HG02970 (cell line): ENCODE measurements around the gene PCYT1A.
A peak's percentile ranks its signal among the peaks of the same experiment; 100 is the strongest.
"Not testable (repeated sequence)": the region's sequence is repeated elsewhere in the genome, so short reads cannot be mapped to it uniquely, and the experiment has no call there.

Experiments
- ATAC-seq: cut with Tn5 transposase; IDR thresholded peaks from one replicate; pipeline ENCODE4 v1.9.1; 2021; ENCODE audit warnings: mild to moderate bottlenecking, moderate library complexity, moderate number of reproducible peaks; ENCODE audit not compliant: unreplicated experiment, low FRiP score

PCYT1A gene

DNA sequence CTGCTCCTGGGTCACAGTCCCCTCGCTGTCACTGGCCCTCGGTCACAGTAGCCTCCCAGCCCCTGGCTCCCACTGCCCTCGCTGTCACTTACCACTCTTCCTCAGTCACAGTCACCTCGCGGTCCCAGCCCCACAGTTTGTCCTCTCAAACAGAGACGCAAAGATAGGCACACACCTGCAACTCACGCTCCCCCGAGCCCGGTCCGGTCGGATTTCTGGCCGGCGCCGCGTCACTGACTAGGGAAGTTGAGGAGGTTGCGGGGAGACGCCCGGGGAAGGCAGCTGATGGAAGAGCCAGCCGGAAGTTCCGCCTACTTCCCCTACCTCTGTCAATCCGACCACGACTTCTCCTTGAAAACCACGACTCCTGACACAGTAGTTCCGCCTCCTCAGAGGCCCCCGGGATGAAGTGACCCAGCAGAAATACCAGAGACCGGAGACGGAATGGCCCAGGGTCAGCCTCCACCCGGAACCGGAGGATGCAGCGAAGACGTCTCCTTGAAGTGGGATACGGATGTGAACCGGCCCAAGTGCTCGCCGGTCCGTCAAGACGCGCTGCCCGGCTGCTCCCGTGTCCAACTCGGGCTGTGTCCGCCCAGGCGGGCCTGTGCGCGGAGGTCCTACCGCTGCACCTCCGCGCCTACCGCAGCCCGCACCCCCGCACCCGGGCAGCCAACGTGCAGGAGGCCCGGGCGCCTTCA is at the start of gene PCYT1A:
Gene PCYT1A, minus strand, starts transcription at position 287 of the 701 bp plus-strand sequence. CDS start 17,195 bp downstream, outside the sequence.
- peak; percentile 70 for ATAC-seq

DNA sequence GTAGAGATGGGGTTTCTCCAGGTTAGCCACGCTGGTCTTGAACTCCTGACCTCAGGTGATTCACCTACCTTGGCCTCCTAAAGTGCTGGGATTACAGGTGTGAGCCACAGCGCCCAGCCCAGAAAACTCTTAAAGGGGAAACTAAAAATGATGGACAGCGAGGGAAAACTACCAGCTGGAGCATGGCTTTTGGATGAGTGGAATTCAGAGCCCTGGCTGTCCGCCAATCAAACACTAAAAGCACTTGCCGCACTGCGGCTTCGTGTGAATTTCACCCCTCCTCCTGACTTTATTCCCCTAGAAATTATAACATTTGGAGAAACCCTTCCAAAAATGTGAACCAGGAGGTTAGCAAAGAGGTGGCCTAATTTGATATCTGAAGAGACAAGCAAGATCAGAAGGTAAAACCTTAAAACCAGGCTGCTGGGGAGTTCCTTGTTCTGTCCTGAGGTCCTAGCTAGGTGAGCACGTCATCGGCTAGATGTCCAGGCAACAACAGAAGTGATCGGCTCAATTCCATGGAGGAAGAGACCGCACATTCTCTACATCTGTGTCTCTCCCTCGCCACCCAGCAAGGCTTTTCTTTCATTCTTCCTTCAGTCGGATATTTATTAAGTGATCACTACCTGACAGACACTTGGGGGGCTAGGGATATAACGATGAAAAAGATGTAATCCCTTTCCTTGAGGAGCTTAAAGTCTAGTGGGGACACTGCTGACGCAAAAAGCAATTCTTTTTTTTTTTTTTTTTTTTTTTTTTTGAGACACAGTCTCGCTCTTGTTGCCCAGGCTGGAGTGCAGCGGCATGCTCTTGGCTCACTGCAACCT is 49.0 kb upstream of the PCYT1A start:
- ATAC-seq = no peak

DNA sequence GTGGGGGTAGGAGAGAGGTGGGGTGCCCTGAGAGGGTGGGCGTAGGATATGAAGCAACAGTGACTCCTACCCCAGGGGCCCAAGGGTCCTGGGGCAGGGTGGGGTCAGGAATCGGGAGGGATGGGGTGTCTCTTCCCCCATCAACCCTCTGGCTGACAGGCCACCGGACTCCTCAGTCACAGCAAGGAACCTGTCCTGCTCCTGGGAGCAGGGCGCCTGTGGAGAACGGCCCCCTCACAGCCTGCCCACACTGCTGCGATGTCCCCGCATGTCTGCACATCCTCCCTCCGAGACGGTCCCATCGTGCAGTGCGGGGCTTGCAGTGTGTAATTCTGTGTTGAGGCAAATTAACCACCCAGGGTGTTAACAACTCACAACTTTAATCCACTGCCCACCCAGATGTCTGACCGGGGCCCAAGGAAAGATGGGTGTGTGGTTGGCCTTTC is 48.0 kb upstream of the PCYT1A start:
- ATAC-seq = no peak

DNA sequence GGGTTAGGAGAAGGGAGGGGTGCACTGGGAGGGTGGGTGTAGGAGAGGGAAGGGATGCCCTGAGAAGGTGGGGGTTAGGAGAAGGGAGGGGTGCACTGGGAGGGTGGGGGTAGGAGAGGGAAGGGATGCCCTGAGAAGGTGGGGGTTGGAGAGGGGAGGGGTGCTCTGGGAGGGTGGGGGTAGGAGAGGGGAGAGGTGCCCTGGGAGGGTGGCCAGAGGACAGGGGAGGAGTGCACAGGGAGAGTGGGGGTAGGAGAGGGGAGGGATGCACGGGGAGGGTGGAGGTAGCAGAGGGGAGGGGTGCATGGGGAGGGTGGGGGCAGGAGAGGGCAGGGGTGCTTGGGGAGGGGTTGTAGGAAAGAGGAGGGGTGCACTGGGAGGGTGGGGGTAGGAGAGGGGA is 47.5 kb upstream of the PCYT1A start:
- no peak for ATAC-seq

DNA sequence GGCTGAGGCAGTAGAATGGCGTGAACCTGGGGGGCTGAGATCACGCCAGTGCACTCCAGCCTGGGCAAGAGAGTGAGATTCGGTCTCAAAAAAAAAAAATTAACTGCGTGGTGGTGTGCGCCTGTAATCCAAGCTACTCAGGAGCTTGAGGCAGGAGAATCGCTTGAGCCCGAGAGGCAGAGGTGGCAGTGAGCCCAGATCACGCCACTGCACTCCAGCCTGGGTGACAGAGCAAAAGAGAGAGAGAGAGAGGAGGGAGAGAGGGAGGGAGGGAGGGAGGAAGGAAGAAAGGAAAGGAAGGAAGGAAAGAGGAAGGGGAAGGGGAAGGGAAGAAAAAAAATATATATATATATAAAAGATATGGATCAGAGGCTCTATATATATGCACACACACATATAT is 44.6 kb upstream of the PCYT1A start:
- ATAC-seq = no peak

DNA sequence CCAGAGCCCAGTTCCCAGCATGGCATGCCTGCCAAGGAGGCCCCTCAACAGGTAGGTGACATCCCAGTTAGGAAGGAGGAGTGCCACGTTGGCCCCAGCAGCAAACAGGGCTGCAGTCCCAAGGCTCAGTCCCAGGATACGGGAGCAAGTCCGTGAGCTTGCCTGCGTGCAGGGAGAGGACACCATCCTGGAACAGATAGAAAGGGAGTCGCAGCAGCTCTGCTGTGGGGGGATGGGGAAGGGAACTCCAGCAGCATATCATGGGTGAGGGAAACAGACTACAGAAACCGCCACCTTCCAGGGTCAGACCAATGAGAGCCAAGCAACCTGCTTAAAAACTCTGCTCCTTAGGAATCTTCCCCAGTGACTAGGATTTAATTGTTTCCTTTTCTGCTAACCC is 39.9 kb upstream of the PCYT1A start:
- ATAC-seq = no peak

DNA sequence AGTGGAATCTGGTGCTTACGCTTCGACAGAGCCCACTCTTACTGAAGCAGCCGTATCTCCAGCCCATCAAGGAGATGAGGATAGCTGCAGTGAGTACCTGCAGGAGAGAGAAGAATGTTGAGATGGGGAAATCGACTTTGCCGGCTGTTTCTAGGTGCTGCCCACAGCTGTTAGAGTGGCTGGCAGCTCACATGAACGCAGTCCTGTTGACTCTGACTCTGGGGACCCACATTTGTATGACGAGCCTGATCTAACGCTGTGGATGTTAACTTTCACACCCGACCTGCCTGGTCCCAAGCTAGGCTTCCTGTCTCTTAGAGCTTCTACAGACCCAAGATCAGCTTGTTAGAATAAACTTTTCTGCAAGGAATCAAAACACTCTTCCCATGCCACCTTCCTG is 39.4 kb upstream of the PCYT1A start:
- no peak for ATAC-seq

DNA sequence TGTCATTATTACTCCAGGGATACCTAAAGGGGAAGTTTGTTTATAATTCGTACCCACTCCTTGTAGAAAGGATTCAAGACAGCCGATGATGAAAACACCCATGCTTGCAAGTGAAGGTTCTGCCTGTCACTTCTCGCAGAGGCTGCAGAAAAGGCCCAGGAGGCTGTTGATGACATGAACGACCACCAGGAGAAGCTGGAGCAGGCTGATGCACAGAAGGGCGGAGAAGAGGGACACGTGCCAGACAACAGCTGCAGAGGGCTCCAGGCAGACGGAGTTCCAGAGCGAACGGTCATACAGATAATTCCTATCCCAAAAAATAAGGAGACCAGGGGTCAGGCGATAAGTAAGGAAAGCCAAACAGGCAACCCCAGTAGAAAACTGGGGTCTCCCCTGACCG is 36.2 kb upstream of the PCYT1A start:
- no peak for ATAC-seq

DNA sequence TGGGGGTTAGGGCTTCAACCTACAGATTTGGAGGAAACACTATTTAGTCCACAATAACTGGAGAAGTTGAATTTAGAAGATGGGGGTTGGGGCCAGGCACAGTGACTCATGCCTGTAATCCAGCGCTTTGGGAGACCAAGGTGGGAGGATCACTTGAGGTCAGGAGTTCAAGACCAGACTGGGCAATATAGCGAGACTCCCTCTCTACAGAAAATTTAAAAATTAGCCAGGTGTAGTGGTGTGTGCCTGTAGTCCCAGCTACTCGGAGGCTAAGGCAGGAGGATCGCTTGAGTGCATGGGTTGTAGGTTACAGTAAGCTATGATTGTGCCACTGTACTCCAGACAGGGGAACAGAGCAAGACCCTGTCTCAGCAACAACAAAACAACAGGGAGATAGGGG is 35.5 kb upstream of the PCYT1A start:
- no peak for ATAC-seq

DNA sequence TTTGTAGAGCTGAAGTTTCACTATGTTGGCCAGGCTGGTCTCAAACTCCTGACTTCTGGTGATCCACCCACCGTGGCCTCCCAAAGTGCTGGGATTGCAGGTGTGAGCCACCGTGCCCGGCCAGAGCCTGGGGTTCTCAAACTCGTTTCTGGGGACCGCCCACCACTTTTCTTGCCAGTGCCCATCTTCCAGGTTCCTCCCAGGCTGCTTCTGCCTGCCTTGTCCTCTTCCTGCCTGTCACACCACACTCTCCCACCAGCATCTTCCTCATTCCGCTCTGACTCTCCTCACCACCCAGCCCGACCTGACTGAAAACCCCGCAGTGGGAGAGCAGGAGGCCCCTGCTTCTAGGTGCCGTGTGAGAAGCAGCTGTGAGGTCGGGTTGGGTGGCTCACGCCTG is 33.6 kb upstream of the PCYT1A start:
- ATAC-seq = no peak

DNA sequence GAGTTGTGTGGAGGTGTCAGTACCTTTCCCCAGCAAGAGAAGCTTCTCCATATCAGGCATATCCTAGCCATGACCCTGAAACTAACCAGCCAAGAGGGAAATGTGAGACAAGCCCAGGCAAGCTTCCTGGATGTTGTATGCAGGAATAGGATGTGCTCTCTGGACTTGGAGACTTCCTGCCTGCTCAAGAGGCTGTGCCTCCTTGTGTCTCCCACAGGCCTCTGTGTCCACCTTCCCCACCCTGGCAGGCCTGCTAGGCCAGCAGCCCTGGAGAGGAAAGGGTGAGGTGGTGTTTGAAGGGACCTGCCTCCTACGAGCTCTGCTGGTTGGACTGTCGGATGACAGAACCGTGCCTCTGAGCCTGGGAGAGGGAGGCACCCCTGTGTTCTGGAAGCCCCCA is 32.6 kb upstream of the PCYT1A start:
- ATAC-seq = no peak

DNA sequence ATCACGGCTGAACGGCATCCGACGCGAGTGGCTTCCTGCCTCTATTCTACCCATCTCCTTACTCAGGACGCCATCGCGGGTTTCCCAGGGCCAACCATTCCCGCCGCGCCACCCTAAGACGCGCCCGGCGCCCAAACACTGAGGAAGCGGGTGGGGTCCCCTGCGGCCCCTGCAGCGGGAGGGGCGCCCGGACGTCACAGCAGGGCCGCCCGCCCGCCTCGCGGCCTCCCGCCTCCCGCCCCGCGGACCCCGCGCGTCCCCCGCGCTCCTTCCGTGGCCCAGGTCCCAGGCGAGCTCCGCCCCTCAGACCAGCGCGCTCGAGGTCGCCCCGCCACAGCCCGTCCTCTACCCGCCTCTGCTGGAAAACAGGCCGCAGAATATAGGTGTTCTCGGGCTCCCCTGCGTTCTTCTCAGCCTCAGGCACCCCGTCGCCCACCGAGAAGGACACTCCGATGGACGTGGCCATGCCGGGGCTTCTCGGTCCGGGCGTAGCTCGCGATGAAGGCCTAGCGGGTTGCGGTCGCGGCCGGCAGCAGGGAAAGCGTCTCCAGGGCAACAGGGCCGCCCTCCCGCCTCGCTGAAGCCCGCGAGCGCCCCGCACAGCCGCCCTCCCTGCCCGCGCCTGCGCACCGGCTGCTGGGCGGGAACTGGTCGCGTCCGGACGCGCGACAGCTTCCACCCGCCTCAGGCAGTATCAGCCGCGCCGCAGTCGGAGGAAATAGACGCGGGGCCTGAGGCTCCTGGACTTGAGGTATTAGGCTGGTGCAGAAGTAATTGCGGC is 30.4 kb upstream of the PCYT1A start, which contains the start of gene DYNLT2B:
Gene DYNLT2B, minus strand, starts transcription at position 554 of the 781 bp plus-strand sequence. Its CDS starts 88 bp downstream, at position 466.
- peak; percentile 89 for ATAC-seq

DNA sequence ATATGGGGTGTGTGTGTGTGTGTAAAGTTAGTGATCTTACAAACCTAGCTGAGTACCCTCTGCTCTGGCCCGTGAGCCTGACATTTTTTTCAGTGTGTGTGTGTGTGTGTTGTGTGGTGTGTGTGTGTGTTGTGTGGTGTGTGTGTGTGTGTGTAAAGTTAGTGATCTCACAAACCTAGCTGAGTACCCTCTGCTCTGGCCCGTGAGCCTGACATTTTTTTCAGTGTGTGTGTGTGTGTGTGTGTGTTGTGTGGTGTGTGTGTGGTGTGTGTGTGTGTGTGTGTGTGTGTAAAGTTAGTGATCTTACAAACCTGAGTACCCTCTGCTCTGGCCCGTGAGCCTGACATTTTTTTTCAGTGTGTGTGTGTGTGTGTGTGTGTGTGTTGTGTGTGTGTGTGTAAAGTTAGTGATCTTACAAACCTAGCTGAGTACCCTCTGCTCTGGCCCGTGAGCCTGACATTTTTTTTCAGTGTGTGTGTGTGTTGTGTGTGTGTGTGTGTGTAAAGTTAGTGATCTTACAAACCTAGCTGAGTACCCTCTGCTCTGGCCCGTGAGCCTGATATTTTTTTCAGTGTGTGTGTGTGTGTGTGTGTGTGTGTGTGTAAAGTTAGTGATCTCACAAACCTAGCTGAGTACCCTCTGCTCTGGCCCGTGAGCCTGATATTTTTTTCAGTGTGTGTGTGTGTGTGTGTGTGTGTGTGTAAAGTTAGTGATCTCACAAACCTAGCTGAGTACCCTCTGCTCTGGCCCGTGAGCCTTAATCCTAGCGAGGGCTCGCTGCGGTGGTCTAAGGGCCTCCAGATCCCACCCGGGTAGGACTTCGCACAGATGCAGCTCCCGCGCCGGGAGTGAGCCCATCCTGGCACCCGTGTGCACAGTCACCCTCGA is 29.5 kb upstream of the PCYT1A start:
- not testable (repeated sequence) for ATAC-seq

DNA sequence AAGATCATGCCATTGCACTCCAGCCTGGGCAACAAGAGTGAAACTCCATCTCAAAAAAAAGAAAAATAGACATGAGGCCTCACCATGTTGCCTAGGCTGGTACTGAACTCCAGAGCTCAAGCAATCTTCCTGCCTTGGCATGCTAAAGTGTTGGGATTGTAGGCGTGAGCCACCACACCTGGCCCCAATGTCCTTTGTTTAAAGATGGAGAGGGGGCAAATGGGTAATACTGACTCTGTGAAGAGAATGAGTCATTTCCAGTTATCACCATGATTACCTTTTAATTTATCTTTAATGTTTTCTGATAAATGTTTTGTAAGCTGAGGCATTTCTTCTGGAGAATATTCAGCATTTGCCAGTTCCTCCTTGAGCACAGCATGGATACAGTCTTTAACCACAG is 28.3 kb upstream of the PCYT1A start:
- no peak for ATAC-seq

DNA sequence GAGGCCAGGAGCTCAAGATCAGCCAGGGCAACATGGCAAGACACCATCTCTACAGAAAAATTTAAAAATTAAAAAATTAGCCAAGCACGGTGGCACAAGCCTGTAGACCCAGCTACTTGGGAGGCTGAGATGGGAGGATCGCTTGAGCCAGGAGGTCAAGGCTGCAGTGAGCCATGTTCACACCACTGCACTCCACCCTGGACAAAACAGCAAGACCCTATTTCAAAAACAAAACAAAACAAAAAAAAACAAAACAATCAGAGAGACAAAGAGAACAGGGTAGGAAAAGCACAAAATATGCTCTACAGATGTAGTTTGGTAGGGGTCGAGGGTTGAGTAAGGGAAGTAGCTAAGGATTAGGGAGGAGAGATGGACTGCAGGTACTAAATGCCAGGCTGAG is 27.1 kb upstream of the PCYT1A start:
- no peak for ATAC-seq

DNA sequence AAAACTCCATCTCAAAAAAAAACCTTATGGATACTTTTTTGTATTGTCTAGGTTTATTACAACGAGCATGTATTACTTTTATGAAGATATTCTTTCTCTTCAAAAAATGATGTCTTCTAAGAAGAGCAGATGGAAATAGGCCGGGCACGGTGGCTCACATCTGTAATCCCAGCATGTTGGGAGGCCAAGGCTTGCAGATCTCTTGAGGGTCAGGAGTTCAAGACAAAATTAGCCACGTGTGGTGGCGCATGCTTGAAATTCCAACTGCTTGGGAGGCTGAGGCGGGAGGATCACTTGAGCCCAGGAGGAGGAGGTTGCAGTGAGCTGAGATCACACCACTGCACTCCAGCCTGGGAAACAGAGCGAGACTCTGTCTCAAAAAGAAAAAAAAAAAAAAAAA is 26.6 kb upstream of the PCYT1A start:
- ATAC-seq = not testable (repeated sequence)

DNA sequence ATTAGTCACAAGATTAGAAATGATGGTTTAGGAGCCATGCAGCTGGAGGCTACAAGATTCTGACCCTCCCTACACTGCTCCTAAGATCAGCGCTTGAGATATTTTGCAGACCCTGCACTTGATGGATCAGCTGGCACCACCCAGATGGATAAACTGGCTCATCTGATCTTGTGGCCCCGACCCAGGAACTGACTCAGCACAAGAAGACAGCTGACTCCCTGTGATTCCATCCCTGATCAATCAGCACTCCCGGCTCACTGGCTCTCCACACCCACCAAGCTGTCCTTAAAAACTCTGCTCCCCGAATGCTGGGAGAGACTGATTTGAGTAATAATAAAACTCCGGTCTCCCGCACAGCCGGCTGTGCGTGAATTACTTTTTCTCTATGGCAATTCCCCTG is 15.4 kb upstream of the PCYT1A start:
- ATAC-seq = not testable (repeated sequence)

DNA sequence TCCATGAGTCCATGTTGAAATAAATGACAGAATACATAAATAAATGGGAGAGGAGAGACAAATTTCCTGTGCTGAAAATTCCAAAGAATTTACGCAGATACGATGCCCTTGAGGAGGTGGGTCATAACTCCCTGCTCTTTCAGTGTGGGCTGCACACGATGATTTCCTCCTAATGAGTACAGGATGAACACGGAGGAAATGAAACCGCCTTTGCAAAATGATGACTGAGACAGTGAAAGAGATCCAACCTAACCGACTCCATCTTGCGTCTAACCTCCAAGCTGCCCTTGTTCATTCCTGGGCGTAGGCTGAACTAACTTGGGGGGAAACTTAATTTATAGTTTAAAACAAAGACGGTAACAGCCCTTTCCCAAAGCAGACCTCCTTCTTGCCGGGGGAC is 15.0 kb upstream of the PCYT1A start:
- not testable (repeated sequence) for ATAC-seq

DNA sequence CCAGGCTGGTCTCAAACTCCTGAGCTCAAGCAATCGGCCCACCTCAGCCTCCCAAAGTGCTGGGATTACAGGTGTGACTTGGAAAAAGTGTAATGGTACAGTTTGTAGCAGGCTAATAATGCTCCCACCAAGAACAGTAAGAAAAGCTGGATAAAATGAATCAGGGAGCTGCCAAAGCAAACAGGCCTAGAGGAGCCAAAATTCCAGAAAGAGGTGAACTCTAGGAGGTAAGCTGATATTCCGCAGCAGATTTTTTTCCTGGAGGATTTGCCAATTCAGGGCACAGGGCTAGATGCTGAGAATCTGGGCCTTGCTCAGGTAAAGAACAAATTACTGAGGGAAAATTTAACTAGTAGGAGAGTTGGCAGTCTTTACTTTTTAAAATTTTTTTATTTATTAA is 11.0 kb upstream of the PCYT1A start:
- ATAC-seq = no peak
